ENCODE results near the gene SF1.

DNA sequence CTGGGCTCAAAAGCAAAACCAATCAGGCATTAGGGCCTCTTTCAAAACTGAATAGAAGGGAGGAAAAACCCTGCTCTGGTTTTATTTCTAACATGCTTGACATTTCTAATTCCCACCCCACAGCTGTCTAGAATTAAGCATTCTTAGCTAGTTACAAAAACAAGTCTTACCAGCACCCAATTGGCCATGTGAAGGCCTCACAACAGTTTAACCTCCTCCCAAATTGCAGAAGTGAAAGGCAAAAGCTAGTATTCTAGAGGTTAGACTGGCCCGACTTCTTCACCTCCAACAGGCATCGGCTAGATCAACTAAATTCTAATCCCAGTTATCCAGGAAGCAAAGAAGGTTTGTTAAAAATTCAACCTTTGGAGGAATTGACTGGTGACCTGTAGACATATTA, 6.5 kb downstream of the SF1 start:
- TF ChIP-seq SIN3A (IDR thresholded peaks at IDR 0.05; ENCODE audit: borderline replicate concordance, low read depth, low read length) (no peak), TAF1 (IDR thresholded peaks at IDR 0.05; ENCODE audit: borderline replicate concordance, low read depth, low read length) (no peak), GABPA (IDR thresholded peaks at IDR 0.05; ENCODE audit: low read depth) (no peak), CHD2 (IDR thresholded peaks at IDR 0.05; ENCODE audit: low read length, partially characterized antibody) (no peak), JUND (IDR thresholded peaks at IDR 0.05) (no peak), RAD21 (IDR thresholded peaks at IDR 0.05; ENCODE audit: low read length) (no peak)
- TF ChIP-seq, protein P1, sequence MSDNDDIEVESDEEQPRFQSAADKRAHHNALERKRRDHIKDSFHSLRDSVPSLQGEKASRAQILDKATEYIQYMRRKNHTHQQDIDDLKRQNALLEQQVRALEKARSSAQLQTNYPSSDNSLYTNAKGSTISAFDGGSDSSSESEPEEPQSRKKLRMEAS (IDR thresholded peaks at IDR 0.05; ENCODE audit: low read depth), result no peak
- TF ChIP-seq, protein P2, sequence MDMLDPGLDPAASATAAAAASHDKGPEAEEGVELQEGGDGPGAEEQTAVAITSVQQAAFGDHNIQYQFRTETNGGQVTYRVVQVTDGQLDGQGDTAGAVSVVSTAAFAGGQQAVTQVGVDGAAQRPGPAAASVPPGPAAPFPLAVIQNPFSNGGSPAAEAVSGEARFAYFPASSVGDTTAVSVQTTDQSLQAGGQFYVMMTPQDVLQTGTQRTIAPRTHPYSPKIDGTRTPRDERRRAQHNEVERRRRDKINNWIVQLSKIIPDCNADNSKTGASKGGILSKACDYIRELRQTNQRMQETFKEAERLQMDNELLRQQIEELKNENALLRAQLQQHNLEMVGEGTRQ (IDR thresholded peaks at IDR 0.05; ENCODE audit: borderline replicate concordance, low read depth, low read length), result no peak
- TF ChIP-seq, protein P3, sequence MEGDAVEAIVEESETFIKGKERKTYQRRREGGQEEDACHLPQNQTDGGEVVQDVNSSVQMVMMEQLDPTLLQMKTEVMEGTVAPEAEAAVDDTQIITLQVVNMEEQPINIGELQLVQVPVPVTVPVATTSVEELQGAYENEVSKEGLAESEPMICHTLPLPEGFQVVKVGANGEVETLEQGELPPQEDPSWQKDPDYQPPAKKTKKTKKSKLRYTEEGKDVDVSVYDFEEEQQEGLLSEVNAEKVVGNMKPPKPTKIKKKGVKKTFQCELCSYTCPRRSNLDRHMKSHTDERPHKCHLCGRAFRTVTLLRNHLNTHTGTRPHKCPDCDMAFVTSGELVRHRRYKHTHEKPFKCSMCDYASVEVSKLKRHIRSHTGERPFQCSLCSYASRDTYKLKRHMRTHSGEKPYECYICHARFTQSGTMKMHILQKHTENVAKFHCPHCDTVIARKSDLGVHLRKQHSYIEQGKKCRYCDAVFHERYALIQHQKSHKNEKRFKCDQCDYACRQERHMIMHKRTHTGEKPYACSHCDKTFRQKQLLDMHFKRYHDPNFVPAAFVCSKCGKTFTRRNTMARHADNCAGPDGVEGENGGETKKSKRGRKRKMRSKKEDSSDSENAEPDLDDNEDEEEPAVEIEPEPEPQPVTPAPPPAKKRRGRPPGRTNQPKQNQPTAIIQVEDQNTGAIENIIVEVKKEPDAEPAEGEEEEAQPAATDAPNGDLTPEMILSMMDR (IDR thresholded peaks at IDR 0.05), result no peak
- TF ChIP-seq, protein P4, sequence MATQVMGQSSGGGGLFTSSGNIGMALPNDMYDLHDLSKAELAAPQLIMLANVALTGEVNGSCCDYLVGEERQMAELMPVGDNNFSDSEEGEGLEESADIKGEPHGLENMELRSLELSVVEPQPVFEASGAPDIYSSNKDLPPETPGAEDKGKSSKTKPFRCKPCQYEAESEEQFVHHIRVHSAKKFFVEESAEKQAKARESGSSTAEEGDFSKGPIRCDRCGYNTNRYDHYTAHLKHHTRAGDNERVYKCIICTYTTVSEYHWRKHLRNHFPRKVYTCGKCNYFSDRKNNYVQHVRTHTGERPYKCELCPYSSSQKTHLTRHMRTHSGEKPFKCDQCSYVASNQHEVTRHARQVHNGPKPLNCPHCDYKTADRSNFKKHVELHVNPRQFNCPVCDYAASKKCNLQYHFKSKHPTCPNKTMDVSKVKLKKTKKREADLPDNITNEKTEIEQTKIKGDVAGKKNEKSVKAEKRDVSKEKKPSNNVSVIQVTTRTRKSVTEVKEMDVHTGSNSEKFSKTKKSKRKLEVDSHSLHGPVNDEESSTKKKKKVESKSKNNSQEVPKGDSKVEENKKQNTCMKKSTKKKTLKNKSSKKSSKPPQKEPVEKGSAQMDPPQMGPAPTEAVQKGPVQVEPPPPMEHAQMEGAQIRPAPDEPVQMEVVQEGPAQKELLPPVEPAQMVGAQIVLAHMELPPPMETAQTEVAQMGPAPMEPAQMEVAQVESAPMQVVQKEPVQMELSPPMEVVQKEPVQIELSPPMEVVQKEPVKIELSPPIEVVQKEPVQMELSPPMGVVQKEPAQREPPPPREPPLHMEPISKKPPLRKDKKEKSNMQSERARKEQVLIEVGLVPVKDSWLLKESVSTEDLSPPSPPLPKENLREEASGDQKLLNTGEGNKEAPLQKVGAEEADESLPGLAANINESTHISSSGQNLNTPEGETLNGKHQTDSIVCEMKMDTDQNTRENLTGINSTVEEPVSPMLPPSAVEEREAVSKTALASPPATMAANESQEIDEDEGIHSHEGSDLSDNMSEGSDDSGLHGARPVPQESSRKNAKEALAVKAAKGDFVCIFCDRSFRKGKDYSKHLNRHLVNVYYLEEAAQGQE (IDR thresholded peaks at IDR 0.05; ENCODE audit: low read depth, low read length), result no peak

All from SK-N-SH (cell line).